GF-D8 (cell line): Measurements from ENCODE around the gene GJB6.
A peak's percentile ranks its signal among the peaks of the same experiment; 100 is the strongest.

Experiments used
- DNase-seq: peaks from one replicate; lab custom pipeline; 2025; lab: John Stamatoyannopoulos, UW

Gene GJB6

DNA sequence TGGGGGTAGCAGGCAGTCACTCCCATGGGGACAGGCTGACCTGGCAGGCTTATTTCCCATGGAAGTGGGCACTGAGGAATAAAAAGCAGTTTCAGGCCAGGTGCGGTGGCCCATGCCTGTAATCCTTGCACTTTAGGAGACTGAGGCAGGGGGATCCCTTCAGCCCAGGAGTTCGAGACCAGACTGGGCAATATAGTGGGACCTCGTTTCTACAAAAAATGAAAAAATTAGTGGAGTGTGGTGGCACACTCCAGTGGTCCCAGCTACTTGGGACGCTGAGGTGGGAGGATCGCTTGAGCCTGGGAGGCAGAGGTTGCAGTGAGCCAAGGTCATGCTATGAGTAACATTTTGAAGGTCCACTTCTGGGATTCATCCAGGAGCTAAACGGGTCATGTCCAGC, 45.3 kb downstream of the GJB6 start:
- no peak for DNase-seq

DNA sequence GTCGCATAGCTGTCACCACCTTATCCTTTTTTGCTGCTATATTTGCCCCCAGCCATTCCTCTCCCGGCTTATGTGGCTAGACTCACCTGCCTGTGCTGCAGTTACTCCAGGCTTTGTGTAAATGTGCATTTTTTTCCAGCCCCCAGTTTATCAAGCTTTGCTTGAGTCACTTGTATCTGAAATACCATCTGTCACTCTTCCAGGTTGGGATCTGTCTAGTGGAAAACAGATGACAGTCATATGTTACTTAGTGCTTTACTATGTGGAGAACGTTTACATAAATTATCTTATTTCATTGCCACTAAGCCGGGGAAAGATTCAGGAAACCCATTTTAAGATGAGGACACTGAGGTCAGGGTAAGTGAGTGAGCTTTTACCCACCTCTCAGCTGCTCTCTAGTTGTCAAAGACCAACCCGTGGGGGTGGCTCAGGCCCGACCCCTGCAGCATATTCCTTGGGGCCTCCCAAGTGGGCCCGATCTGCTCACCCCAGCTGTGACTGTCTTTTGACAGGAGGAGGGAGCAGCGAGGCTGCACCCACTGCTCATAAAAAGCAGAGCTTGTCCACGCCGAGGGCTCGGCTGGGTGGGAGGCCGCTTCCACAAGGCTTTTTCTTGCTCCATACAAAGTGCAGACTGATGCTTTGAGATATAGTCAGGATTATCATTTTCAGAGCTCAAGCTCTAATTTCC, 46.6 kb downstream of the GJB6 start:
- DNase-seq, result no peak

DNA sequence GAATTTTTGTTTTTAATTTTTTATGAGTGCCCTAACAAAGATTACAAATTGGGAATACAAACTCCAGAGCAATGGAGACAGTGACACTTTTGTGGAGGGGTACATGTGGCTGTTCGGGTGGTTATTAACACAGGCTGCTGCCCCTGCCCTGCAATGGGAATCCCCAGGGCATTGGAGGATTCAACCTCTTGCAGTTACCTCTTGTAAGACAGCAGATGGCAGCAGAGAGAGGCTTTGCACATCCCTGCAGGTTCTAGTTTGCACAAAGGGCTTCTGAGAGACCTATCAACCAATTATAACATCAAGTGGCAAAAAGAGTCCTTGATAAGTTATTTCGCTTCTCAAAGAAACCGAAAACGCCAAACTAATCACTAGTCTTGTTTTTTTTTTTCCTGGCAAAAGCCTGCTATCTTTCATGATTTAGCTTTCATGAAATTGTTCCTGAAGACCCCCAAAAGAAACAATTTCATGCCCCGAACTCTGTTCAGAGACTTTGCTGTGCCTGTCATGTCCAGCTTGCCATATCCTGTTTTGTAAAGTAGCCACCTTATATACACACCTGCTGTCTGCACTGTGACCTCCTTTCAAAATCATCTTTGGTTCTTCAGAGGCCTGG, 49.8 kb downstream of the GJB6 start:
- DNase-seq, result peak; percentile 52

DNA sequence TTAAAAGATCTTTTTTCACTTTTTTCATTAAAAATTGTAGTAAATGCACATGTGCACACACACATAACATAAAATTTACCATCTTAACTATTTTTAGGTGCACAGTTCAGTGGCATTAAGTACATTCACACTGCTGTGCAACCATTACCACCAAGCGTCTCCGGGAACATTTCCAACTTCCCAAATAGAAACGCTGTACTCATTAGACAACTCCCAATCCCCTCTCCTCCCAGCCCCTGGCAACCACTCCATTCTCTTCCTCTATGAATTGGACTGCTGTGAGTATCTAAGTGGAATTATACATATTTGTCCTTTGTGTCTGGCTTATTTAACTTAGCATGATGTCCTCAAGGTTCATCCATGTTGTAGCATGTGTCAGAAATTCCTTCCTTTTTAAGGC, 50.9 kb downstream of the GJB6 start:
- DNase-seq, result no peak

DNA sequence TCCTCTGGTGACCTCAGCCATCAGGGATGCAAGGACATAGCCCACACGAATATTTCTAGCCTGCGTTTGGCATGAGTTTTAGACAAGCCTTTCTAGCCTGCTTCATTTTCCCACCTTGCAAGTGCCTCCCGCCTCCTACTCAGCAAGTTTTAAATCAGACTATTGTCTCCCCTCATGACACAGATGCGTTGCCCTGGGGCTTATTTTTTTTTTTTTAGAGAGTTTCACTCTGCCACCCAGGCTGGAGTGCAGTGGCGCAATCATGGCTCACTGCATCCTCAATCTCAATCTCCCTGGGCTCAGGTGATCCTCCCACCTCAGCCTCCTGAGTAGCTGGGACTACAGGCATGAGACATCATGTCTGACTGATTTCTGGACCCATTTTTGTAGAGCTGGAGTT, 54.0 kb downstream of the GJB6 start:
- no peak for DNase-seq

DNA sequence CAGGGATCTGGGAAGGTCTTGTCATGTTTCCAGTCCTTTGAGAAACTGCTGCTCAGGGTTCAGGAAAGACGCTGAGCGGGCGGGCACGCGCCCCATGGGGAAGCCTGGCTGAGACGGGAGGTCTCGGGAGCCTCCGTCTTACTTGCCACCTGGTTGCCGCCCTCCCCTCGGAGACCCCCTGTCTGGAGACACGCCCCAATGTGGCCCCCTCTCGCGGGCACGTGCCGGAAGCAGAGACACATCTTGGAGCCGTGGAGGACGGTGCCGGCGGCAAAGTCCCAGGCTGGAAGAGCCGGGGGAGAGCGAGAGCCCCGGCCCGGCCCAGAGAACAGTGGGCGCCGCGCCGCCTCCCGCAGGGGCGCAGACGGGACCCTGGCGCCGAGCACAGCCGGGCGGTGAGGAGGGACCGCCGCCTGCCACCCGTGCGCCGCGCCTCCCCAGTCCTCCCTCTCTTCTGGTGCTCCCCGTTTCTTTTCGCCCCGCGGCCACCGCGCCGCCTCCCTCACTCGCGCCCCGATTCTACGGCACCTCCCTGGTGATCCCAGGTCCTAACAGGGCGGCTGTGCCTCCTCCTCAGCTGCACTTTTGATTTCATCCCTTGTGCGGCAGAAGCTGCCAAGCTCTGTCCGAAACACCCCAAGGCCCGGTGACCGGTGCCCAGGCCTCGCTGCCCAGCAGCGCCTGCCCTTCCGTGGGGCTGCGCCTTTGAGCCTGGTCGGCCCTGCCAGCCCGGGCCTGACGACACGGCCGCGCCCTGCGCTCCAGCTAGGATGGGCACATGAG, 54.9 kb downstream of the GJB6 start:
- no peak for DNase-seq

DNA sequence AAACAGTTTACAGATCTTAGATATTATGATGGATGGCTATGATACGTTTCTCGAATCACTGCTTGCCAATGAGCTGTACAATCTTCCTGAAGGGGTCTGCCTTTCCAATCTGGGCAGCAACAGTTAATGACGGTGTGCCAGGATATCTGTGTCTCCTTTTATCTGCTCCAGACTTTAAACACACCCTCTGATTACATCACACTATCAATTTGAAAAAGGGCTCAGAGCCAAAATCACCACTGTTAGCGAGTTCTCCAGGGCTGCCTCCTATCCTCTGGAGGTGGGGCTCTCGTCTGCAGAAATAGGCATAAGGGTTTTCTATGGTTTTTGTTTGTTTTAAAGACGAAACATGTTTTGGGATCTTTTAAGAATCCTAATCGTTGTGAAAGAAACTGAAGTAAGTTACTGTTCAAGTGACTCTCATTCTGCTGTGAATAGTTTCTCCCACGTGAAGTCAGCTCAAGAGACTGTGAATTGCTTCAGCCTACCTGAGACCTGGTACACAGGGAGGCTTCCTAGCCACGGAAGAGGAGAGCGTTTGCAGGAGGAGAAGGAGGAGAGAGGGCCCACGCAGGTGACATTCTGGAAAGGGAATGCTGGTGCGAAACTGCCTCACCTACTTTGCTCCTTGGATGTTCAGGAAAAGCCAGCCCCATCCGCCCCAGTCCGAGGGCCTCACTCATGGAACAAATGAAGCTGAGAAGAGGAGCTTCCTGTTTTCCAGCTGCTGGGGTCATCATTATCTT, 56.0 kb downstream of the GJB6 start:
- DNase-seq, result no peak

DNA sequence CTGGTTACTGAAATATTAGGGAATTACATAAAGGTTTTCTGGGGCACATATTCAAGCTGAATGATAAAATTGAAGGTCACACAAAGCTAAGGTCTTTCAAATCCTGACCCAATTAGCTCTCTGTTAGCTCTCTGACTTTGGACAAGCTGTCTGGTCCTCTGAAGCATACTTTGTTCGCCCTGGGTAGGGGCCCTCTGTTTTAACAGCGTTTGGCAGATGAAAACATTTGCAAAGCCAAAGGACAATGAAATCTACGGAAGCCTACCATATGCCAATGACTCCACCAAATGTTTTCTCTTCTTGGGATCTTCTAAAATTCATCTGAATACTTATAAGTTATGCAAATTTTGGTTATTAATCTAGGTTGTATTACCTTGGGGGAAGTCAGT, 56.7 kb downstream of the GJB6 start:
- no peak for DNase-seq

DNA sequence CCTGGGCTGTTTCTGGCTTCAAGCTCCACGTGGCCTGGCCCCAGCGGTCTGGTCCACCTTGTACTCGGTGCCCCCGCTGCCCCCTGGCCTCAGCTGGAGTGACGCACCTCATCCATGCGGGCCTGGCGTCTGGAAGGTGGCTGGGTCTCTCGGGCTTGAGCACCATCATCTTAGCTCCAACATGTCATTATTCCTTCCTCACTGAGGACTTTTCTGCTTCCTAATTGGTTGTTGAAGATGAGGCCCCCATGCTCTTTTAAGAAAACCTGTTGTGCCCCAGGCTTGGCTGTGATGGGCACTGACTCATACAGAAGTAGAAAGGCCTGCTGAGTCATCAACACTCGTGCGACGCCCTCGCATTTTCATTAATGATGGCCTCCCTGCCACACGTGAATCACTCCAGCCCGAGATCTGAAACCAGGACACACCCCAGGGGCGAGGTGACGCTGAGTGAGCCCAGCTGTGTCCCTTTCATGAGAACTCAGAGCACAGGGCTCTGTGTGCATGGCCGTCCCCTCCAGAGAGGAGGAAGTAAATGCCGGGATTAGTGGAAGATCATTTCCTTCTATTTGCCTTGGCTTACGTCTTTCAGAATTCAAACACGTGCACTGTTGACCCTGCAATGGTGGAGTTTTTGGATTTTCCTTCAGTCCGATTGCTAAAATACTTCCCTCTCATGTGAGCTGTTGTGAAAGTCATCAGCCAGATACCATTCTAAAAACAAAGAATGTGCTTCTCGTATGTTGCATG, 57.3 kb downstream of the GJB6 start:
- DNase-seq, result peak; percentile 12

DNA sequence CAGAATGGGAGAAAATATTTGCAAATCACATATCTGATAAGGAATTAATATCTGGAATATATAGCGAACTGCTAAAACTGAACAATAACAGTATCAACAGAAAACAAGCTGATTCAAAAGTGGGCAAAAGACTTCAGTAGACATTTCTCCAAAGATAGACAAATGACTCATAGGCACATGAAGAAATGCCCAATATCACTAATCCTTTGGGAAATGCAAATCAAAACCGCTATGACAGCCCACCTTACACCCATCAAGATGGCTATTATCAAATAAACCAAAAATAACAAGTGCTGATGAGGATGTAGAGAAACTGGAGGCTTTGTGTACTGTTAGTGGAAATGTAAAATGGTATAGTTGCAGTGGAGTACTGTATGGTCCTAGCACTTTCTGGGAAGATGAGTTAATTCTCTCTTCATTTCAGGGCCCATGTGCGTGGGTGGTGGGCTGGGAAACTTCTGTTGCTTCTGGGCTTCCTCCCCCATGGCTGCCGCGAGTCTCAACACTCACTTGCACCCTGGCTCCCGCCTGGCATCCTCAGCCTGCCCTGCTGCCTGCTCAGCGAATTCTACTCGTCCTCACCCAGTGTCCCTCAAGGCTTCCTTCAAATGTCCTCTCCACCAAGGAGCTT, 58.9 kb downstream of the GJB6 start:
- DNase-seq, result no peak
